SK-N-SH (cell line): ENCODE measurements around the gene GALNT1. TPM values are rescaled to one million over a fixed set of nuclear protein-coding genes. Genes with fewer than 3 reads are reported as not detected.

Source experiments
- CTCF ChIA-PET: fragments of 300-600, 350-600 bp; formaldehyde crosslinking; extraction: SDS; loops from one replicate; lab custom pipeline; 2021; lab: Yijun Ruan, JAX
- POLR2A ChIA-PET: fragments of 350-600 bp; sonication (Branson Sonifier 250); formaldehyde crosslinking; extraction: SDS; loops from one replicate; lab custom pipeline; 2020; ENCODE audit warnings: antibody characterized with exemption, inconsistent platforms; lab: Yijun Ruan, JAX
- DNase-seq: peaks from one replicate; pipeline ENCODE4 v3.0.0; 2012
- H2AFZ ChIP-seq: fragments of 200-600 bp; sonication (generic); 2 replicates; pipeline ENCODE4 v1.8.1; 2016; ENCODE audit warnings: antibody characterized with exemption, mild to moderate bottlenecking, low read depth
- H3F3A ChIP-seq: fragments of 200-600 bp; sonication (generic); replicated peaks from 2 replicates; pipeline ENCODE3; 2016; ENCODE audit warnings: antibody characterized with exemption, mild to moderate bottlenecking; ENCODE audit not compliant: insufficient read depth
- H3K27ac ChIP-seq, 2 experiments: fragments of 200-500 bp in 1 of 2; fragments of 200-600 bp in 1 of 2; sonication (Bioruptor generic) in 1 of 2; sonication (generic), shearing (Covaris generic) in 1 of 2; 2 replicates each; pipeline versions ENCODE4 v1.5.1 to v1.6.1; 2014 to 2016; ENCODE audit warnings: low read depth in 2 of 2, inconsistent platforms in 1 of 2, low read length in 1 of 2, mild to moderate bottlenecking in 1 of 2, mixed read lengths in 1 of 2
- H3K27me3 ChIP-seq: fragments of 200-600 bp; sonication (generic), shearing (Covaris generic); 2 replicates; pipeline ENCODE4 v1.6.1; 2016; ENCODE audit warnings: mixed run types; ENCODE audit not compliant: insufficient read depth
- H3K36me3 ChIP-seq, 2 experiments: fragments of 200-500 bp in 1 of 2; fragments of 200-600 bp in 1 of 2; sonication (Bioruptor generic) in 1 of 2; sonication (generic) in 1 of 2; replicated peaks in 1 of 2; 2 replicates each; pipeline versions ENCODE3 to v1.5.1; 2014 to 2016; ENCODE audit warnings: low read length in 1 of 2, mild to moderate bottlenecking in 1 of 2; ENCODE audit not compliant: insufficient read depth in 2 of 2, control insufficient read depth in 1 of 2
- H3K4me1 ChIP-seq, 2 experiments: fragments of 200-500 bp in 1 of 2; fragments of 200-600 bp in 1 of 2; sonication (Bioruptor generic) in 1 of 2; sonication (generic), shearing (Covaris generic) in 1 of 2; 2 replicates each; pipeline versions ENCODE4 v1.5.1 to v1.6.1; 2014 to 2016; ENCODE audit warnings: low read depth in 1 of 2, low read length in 1 of 2, mixed run types in 1 of 2; ENCODE audit not compliant: insufficient read depth in 2 of 2, control insufficient read depth in 1 of 2
- H3K4me2 ChIP-seq: fragments of 200-600 bp; sonication (generic), shearing (Covaris generic); 2 replicates; pipeline ENCODE4 v1.6.1; 2017; ENCODE audit warnings: mixed run types
- H3K4me3 ChIP-seq, 2 experiments: fragments of 200-500 bp in 1 of 2; fragments of 200-600 bp in 1 of 2; sonication (Bioruptor generic) in 1 of 2; sonication (generic), shearing (Covaris generic) in 1 of 2; 2 replicates each; pipeline versions ENCODE4 v1.5.1 to v1.8.1; 2014 to 2016; ENCODE audit warnings: low read depth in 2 of 2, inconsistent platforms in 1 of 2, low read length in 1 of 2, mild to moderate bottlenecking in 1 of 2, mixed read lengths in 1 of 2, moderate library complexity in 1 of 2
- H3K79me2 ChIP-seq: fragments of 200-600 bp; sonication (generic); 2 replicates; pipeline ENCODE4 v1.8.1; 2017; ENCODE audit warnings: mild to moderate bottlenecking; ENCODE audit not compliant: insufficient read depth
- H3K9ac ChIP-seq: fragments of 200-600 bp; sonication (generic); 2 replicates; pipeline ENCODE4 v1.6.1; 2017; ENCODE audit warnings: mixed run types
- H3K9me2 ChIP-seq: fragments of 200-600 bp; sonication (generic); 2 replicates; pipeline ENCODE4 v1.6.1; 2017; ENCODE audit warnings: mixed run types
- H3K9me3 ChIP-seq: fragments of 200-600 bp; sonication (generic); 2 replicates; pipeline ENCODE4 v1.6.1; 2017; ENCODE audit warnings: mixed run types, mild to moderate bottlenecking, moderate library complexity
- H4K20me1 ChIP-seq: fragments of 200-600 bp; sonication (generic); 2 replicates; pipeline ENCODE4 v1.6.1; 2017; ENCODE audit warnings: mild to moderate bottlenecking, mixed run types; ENCODE audit not compliant: insufficient read depth
- ELF1 ChIP-seq: IDR thresholded peaks from 2 replicates; pipeline ENCODE4 v1.4.0; 2012
- EZH2phosphoT487 ChIP-seq: fragments of 200-600 bp; sonication (generic); IDR thresholded peaks from 2 replicates; pipeline ENCODE4 v1.6.1; 2017; ENCODE audit warnings: low read depth, mixed run types, mild to moderate bottlenecking, antibody characterized with exemption, moderate library complexity, borderline replicate concordance
- FOSL2 ChIP-seq: IDR thresholded peaks from 2 replicates; pipeline ENCODE4 v1.4.0; 2012; ENCODE audit warnings: low read depth, mild to moderate bottlenecking, moderate library complexity, borderline replicate concordance
- FOXJ3 ChIP-seq: sonication (generic); formaldehyde crosslinking; IDR thresholded peaks from 2 replicates; pipeline ENCODE4 v1.5.1; 2020; ENCODE audit warnings: mild to moderate bottlenecking, missing genetic modification reagents
- GABPA ChIP-seq: IDR thresholded peaks from 2 replicates; pipeline ENCODE4 v1.4.0; 2012; ENCODE audit warnings: low read depth, mild to moderate bottlenecking
- MXI1 ChIP-seq: IDR thresholded peaks from 2 replicates; pipeline ENCODE4 v1.6.1; 2012; ENCODE audit warnings: mild to moderate bottlenecking, low read depth, low read length, improper control_type of control experiment
- NFIC ChIP-seq: IDR thresholded peaks from 2 replicates; pipeline ENCODE4 v1.4.0; 2012; ENCODE audit warnings: borderline replicate concordance
- NRF1 ChIP-seq: IDR thresholded peaks from 2 replicates; pipeline ENCODE4 v1.6.1; 2012; ENCODE audit warnings: low read depth, mild to moderate bottlenecking, low read length
- POLR2AphosphoS5 ChIP-seq: IDR thresholded peaks from 2 replicates; pipeline ENCODE4 v1.6.1; 2012; ENCODE audit warnings: low read depth, low read length
- RAD21 ChIP-seq: IDR thresholded peaks from 2 replicates; pipeline ENCODE4 v1.6.1; 2012; ENCODE audit warnings: mild to moderate bottlenecking, low read length
- RCOR1 ChIP-seq: fragments of 150-350 bp; IDR thresholded peaks from 2 replicates; pipeline ENCODE4 v1.6.1; 2017; ENCODE audit warnings: antibody characterized with exemption, low read length
- REST ChIP-seq: IDR thresholded peaks from 2 replicates; pipeline ENCODE4 v1.6.1; 2012; ENCODE audit warnings: mild to moderate bottlenecking, low read depth, low read length, moderate library complexity
- RFX5 ChIP-seq: IDR thresholded peaks from 2 replicates; pipeline ENCODE4 v1.6.1; 2012; ENCODE audit warnings: mild to moderate bottlenecking, improper control_type of control experiment, low read length
- RXRA ChIP-seq: IDR thresholded peaks from 2 replicates; pipeline ENCODE4 v1.4.0; 2012; ENCODE audit warnings: low read depth, mild to moderate bottlenecking, borderline replicate concordance
- SIN3A ChIP-seq: IDR thresholded peaks from 2 replicates; pipeline ENCODE4 v1.6.1; 2012; ENCODE audit warnings: low read depth, mild to moderate bottlenecking, low read length, moderate library complexity, borderline replicate concordance
- TAF1 ChIP-seq: IDR thresholded peaks from 2 replicates; pipeline ENCODE4 v1.6.1; 2012; ENCODE audit warnings: low read depth, mild to moderate bottlenecking, low read length, moderate library complexity, borderline replicate concordance
- ZBTB33 ChIP-seq: IDR thresholded peaks from 2 replicates; pipeline ENCODE4 v1.4.0; 2012; ENCODE audit warnings: low read depth, borderline replicate concordance
- WGBS: methylation state at CpG from one replicate; pipeline ENCODE4 v1.1.6; 2017; ENCODE audit warnings: low lambda C conversion rate; 5-methylcytosine and 5-hydroxymethylcytosine counted together
- polyA plus RNA-seq, 3 experiments: library from polyadenylated mRNA; depleted of rRNA; stranded (reverse); fragments of >200 nt; gene quantifications; 2 replicates each; pipeline ENCODE4 v1.2.3, GENCODE V29; 2012

Gene GALNT1
- polyA plus RNA-seq, 1 of the 3 experiments (the other 2 are of a cell fraction): 15.7 TPM

- Histone ChIP-seq H3K27ac (no peak overlapping the region), H3K4me2 (no peak overlapping the region), H3K27me3 (no peaks in the 10 kb centered on the region), H3K36me3 (peaks cover 0 to 10% of the 10 kb centered on the region in 2 experiments), H3F3A (no peaks in the 10 kb centered on the region), H4K20me1 (peaks cover 20% of the 10 kb centered on the region; the same call in 1 of the 2 replicates), H3K9me2 (0 out of 2 replicates have a peak, but pooled peaks cover 3% of the 10 kb centered on the region), H3K9me3 (peaks cover 4% of the 10 kb centered on the region; the same call in 1 of the 2 replicates), H3K79me2 (peaks cover 89% of the 10 kb centered on the region), H3K4me3 (no peak overlapping the region), H2AFZ (no peak overlapping the region), H3K9ac (no peak overlapping the region), H3K4me1 (no peaks in the 10 kb centered on the region)
- no peak for DNase-seq
- POLR2A ChIA-PET: no interaction called here
- CTCF ChIA-PET: no interaction called here
- 87% methylated on average over 3 of the region's 3 CpGs for WGBS
- TF ChIP-seq MXI1: no peak
- no peak for TF ChIP-seq RCOR1
- no peak for TF ChIP-seq RXRA
- no peak for TF ChIP-seq FOXJ3 (CRISPR knock-in tag)
- no peak for TF ChIP-seq POLR2AphosphoS5
- no peak for TF ChIP-seq NRF1
- TF ChIP-seq RAD21: no peak
- TF ChIP-seq ZBTB33: no peak
- no peak for TF ChIP-seq TAF1
- no peak for TF ChIP-seq REST
- TF ChIP-seq SIN3A: no peak
- TF ChIP-seq EZH2phosphoT487: no peak
- no peak for TF ChIP-seq ELF1
- no peak for TF ChIP-seq GABPA
- no peak for TF ChIP-seq NFIC
- no peak for TF ChIP-seq FOSL2
- TF ChIP-seq RFX5: no peak
Measured at GRCh38 chr18:35603528-35603927, 22.0 kb downstream of the GALNT1 start.
